K562 (cell line): ENCODE measurements around the gene COL23A1. TPM values are rescaled to one million over a fixed set of nuclear protein-coding genes. Genes with fewer than 3 reads are reported as not detected.

ENCODE experiments used
- BRCA1 ChIP-seq, 2 experiments: fragments of 450-650 bp in 1 of 2; sonication (generic) in 1 of 2; formaldehyde crosslinking in 1 of 2; IDR thresholded peaks; 2 replicates each; pipeline versions ENCODE4 v1.5.0 to v1.6.1; 2017 to 2020; ENCODE audit warnings: mild to moderate bottlenecking in 1 of 2, missing genetic modification reagents in 1 of 2
- C11orf30 ChIP-seq: fragments of 450-650 bp; IDR thresholded peaks from 2 replicates; pipeline ENCODE4 v1.6.1; 2016; ENCODE audit warnings: low read depth, mild to moderate bottlenecking
- CLOCK ChIP-seq: fragments of 250-450 bp; sonication (Bioruptor Pico); IDR thresholded peaks from 2 replicates; pipeline ENCODE4 v1.4.0; 2020; ENCODE audit warnings: mild to moderate bottlenecking, moderate library complexity, borderline replicate concordance
- KAT8 ChIP-seq: fragments of 450-650 bp; IDR thresholded peaks from 2 replicates; pipeline ENCODE4 v1.6.1; 2016; ENCODE audit warnings: low read depth, mild to moderate bottlenecking
- MAFF ChIP-seq: IDR thresholded peaks from 2 replicates; pipeline ENCODE4 v1.6.1; 2012; ENCODE audit warnings: low read length, improper control_type of control experiment
- MCM3 ChIP-seq: fragments of 450-650 bp; IDR thresholded peaks from 2 replicates; pipeline ENCODE4 v1.6.1; 2016
- MYC ChIP-seq, 2 experiments: fragments of 250-450 bp in 1 of 2; sonication (Bioruptor Pico) in 1 of 2; IDR thresholded peaks; 2 replicates each; pipeline versions ENCODE4 v1.5.1 to v1.6.1; 2012 to 2021; ENCODE audit warnings: low read depth in 2 of 2, borderline replicate concordance in 1 of 2, improper control_type of control experiment in 1 of 2, low read length in 1 of 2, mild to moderate bottlenecking in 1 of 2, moderate library complexity in 1 of 2
- NCOA4 ChIP-seq: fragments of 450-650 bp; IDR thresholded peaks from 2 replicates; pipeline ENCODE4 v1.6.1; 2018; ENCODE audit warnings: mild to moderate bottlenecking; ENCODE audit not compliant: partially characterized antibody
- SMAD3 ChIP-seq: fragments of 450-650 bp; formaldehyde crosslinking; conservative IDR thresholded peaks from 2 replicates; pipeline ENCODE4 v1.4.0; 2020; ENCODE audit warnings: mild to moderate bottlenecking
- SRSF9 ChIP-seq: fragments of 200-400 bp; formaldehyde crosslinking; IDR thresholded peaks from 2 replicates; pipeline ENCODE4 v1.6.1; 2017; ENCODE audit warnings: low read depth, low read length, borderline replicate concordance
- YY1 ChIP-seq, 3 experiments: IDR thresholded peaks; 2 replicates each; pipeline ENCODE4 v1.6.1; 2011; ENCODE audit warnings: low read length in 2 of 3, mild to moderate bottlenecking in 2 of 3, moderate library complexity in 2 of 3, borderline replicate concordance in 1 of 3, control low read depth in 1 of 3, low read depth in 1 of 3; ENCODE audit not compliant: insufficient read depth in 3 of 3, insufficient replicate concordance in 2 of 3, control insufficient read depth in 1 of 3, insufficient read length in 1 of 3; ENCODE audit errors: extremely low read depth in 1 of 3
- ZNF134 ChIP-seq: fragments of 250-450 bp; sonication (Bioruptor Pico); conservative IDR thresholded peaks from 2 replicates; pipeline ENCODE4 v1.4.0; 2020
- ZNF311 ChIP-seq: fragments of 250-450 bp; sonication (Bioruptor Pico); IDR thresholded peaks from 2 replicates; pipeline ENCODE4 v1.4.0; 2020; ENCODE audit warnings: mild to moderate bottlenecking, moderate library complexity
- ZNF707 ChIP-seq: fragments of 250-450 bp; sonication (Bioruptor Pico); conservative IDR thresholded peaks from 2 replicates; pipeline ENCODE4 v1.8.0; 2022; ENCODE audit warnings: inconsistent platforms, mild to moderate bottlenecking, moderate library complexity
- ZNF780A ChIP-seq: fragments of 250-450 bp; sonication (Bioruptor Pico); IDR thresholded peaks from 2 replicates; pipeline ENCODE4 v1.5.0; 2021; ENCODE audit warnings: mild to moderate bottlenecking
- polyA plus RNA-seq, 8 experiments: library from polyadenylated mRNA; depleted of rRNA in 4 of 8; stranded (reverse) in 5 of 8; unstranded in 3 of 8; fragments of >200 nt; fragmentation: Nextera tagmentation in 2 of 8; fragmentation: Illumina TruSeq in 1 of 8; extraction: Ambion mirVana in 2 of 8; extraction: Trizol in 1 of 8; gene quantifications; 2 replicates each; pipeline versions ENCODE4 v1.2.1 to v1.2.3, GENCODE V29; 2011 to 2014; ENCODE audit warnings: inconsistent platforms in 1 of 8, missing spikeins in 1 of 8
- total RNA-seq, 7 experiments: library from RNA; depleted of rRNA in 6 of 7; stranded (reverse); fragments of >200 nt in 6 of 7; fragmentation: Illumina TruSeq in 2 of 7; extraction: Trizol in 2 of 7; gene quantifications; 2 replicates each; pipeline versions ENCODE4 v1.2.1 to v1.2.3, GENCODE V29; 2011 to 2021; ENCODE audit warnings: low replicate concordance in 1 of 7
- TF ChIP-seq, protein P1 (sequence below): fragments of 250-450 bp; sonication (Bioruptor Pico); IDR thresholded peaks from 2 replicates; pipeline ENCODE4 v1.5.1; 2021; ENCODE audit warnings: mild to moderate bottlenecking

COL23A1 gene
- total and polyA plus RNA-seq, 9 of the 15 experiments (the other 6 are each of a cell fraction or from before 2014, with no cell fraction given) = 0.09 TPM; not detected in 8

GRCh38 chr5:178483620-178484019 is 106.6 kb downstream of the COL23A1 start (continued):
- TF ChIP-seq CLOCK (CRISPR knock-in tag) (no peak), YY1 (IDR thresholded peaks at IDR 0.05; ENCODE audit: borderline replicate concordance in 1 of 3, control insufficient read depth in 1 of 3, extremely low read depth in 1 of 3, insufficient read depth in 3 of 3, insufficient read length in 1 of 3, insufficient replicate concordance in 2 of 3, low read depth in 1 of 3, low read length in 2 of 3) (peak in 1 of 3 experiments; percentile 52), ZNF707 (no peak), ZNF134 (no peak), MCM3 (no peak), SMAD3 (no peak), BRCA1 (IDR thresholded peaks at IDR 0.05) (no peak), BRCA1 (CRISPR knock-in tag; IDR thresholded peaks at IDR 0.05) (no peak), SRSF9 (no peak), C11orf30 (no peak), ZNF311 (CRISPR knock-in tag) (no peak), ZNF780A (CRISPR knock-in tag) (no peak), KAT8 (no peak), MYC (IDR thresholded peaks at IDR 0.05; ENCODE audit: low read depth, low read length) (0 out of 2 replicates have a peak, but pooled peaks have one; percentile 29), MYC (CRISPR knock-in tag; IDR thresholded peaks at IDR 0.05; ENCODE audit: borderline replicate concordance, low read depth) (no peak), MAFF (no peak), NCOA4 (no peak)
- TF ChIP-seq, protein P1, sequence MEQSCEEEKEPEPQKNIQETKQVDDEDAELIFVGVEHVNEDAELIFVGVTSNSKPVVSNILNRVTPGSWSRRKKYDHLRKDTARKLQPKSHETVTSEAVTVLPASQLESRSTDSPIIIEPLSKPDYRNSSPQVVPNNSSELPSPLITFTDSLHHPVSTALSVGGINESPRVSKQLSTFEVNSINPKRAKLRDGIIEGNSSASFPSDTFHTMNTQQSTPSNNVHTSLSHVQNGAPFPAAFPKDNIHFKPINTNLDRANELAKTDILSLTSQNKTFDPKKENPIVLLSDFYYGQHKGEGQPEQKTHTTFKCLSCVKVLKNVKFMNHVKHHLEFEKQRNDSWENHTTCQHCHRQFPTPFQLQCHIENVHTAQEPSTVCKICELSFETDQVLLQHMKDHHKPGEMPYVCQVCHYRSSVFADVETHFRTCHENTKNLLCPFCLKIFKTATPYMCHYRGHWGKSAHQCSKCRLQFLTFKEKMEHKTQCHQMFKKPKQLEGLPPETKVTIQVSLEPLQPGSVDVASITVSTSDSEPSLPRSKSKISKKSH (CRISPR knock-in tag) = no peak
